GM12878 (cell line): ENCODE measurements around the gene VDR. TPM values are rescaled to one million over a fixed set of nuclear protein-coding genes. Genes with fewer than 3 reads are reported as not detected.

ENCODE experiments used
- ATAC-seq: fragments of 200-7000 bp; cut with Tn5 transposase; 3 replicates; pipeline ENCODE4 v1.9.1; 2020; ENCODE audit warnings: mild to moderate bottlenecking, moderate library complexity
- BruUV-seq: library from RNA; stranded (reverse); fragments of 400-500 nt; replicated peaks from 2 replicates; lab custom pipeline; 2021; lab: Mats Ljungman, UMichigan
- CTCF ChIA-PET: fragments of 300-600 bp; sonication (Branson Sonifier 250); formaldehyde crosslinking; extraction: SDS; loops from one replicate; lab custom pipeline; 2021; ENCODE audit warnings: inconsistent platforms; lab: Yijun Ruan, JAX
- POLR2A ChIA-PET: fragments of 350-600 bp; formaldehyde crosslinking; extraction: SDS; loops from one replicate; lab custom pipeline; 2021; ENCODE audit warnings: inconsistent platforms; lab: Charles Lee
- RAD21 ChIA-PET: fragments of 300-600 bp; sonication (Branson Sonifier 250); formaldehyde crosslinking; loops from one replicate; lab custom pipeline; 2023; ENCODE audit warnings: antibody characterized with exemption; ENCODE audit not compliant: unreplicated experiment; lab: Charles Lee
- SMC1A ChIA-PET: fragments of 300-600 bp; sonication (Branson Sonifier 250); formaldehyde crosslinking; loops from one replicate; lab custom pipeline; 2023; ENCODE audit not compliant: unreplicated experiment, uncharacterized antibody; lab: Charles Lee
- DNase-seq: peaks from one replicate; pipeline ENCODE4 v3.0.0-alpha.2; 2011; ENCODE audit warnings: low read depth, low spot score
- FAIRE-seq: peaks from 3 replicates; lab custom pipeline; 2011; peaks lifted over from hg19 to GRCh38; lab: Jason Lieb, UNC
- H2AFZ ChIP-seq: 2 replicates; pipeline ENCODE4 v1.6.0; 2011; ENCODE audit warnings: low read depth, low read length, control low read depth; ENCODE audit not compliant: control insufficient read depth
- H3K27ac ChIP-seq: 2 replicates; pipeline ENCODE4 v1.5.1; 2011; ENCODE audit warnings: control low read depth; ENCODE audit not compliant: control insufficient read depth, insufficient read depth
- H3K27me3 ChIP-seq, 2 experiments: replicated peaks in 1 of 2; 2 replicates each; pipeline versions ENCODE4 v1.6.0 to v1.6.1; 2011; ENCODE audit warnings: low read length in 1 of 2; ENCODE audit not compliant: control insufficient read depth in 2 of 2, insufficient read depth in 2 of 2
- H3K36me3 ChIP-seq, 2 experiments: 2 replicates each; pipeline ENCODE4 v1.5.1; 2011; ENCODE audit warnings: low read length in 1 of 2; ENCODE audit not compliant: control insufficient read depth in 2 of 2, insufficient read depth in 2 of 2
- H3K4me1 ChIP-seq: 2 replicates; pipeline ENCODE4 v1.6.1; 2011; ENCODE audit warnings: mild to moderate bottlenecking, low read length, moderate library complexity, mixed read lengths; ENCODE audit not compliant: control insufficient read depth, insufficient read depth
- H3K4me2 ChIP-seq: 2 replicates; pipeline ENCODE4 v1.6.0; 2011; ENCODE audit warnings: control low read depth; ENCODE audit not compliant: control insufficient read depth, insufficient read depth
- H3K4me3 ChIP-seq: fragments of 200-600 bp; sonication (generic); 2 replicates; pipeline ENCODE4 v1.5.1; 2016
- H3K79me2 ChIP-seq: 2 replicates; pipeline ENCODE4 v1.6.0; 2011; ENCODE audit warnings: low read length; ENCODE audit not compliant: control insufficient read depth, insufficient read depth
- H3K9ac ChIP-seq: 2 replicates; pipeline ENCODE4 v1.8.0; 2011; ENCODE audit warnings: low read length, control low read depth, mixed read lengths; ENCODE audit not compliant: control insufficient read depth, insufficient read depth
- H3K9me3 ChIP-seq: replicated peaks from 3 replicates; pipeline ENCODE4 v1.5.1; 2011; ENCODE audit warnings: mild to moderate bottlenecking, low read length; ENCODE audit not compliant: control insufficient read depth, insufficient read depth
- H4K20me1 ChIP-seq: 2 replicates; pipeline ENCODE4 v1.6.0; 2011; ENCODE audit not compliant: control insufficient read depth, insufficient read depth
- BCL11A ChIP-seq: IDR thresholded peaks from 2 replicates; pipeline ENCODE4 v1.6.1; 2011; ENCODE audit warnings: low read depth, low read length
- ETV6 ChIP-seq, 2 experiments: fragments of 450-650 bp in 1 of 2; IDR thresholded peaks in 1 of 2; conservative IDR thresholded peaks in 1 of 2; 2 replicates each; pipeline ENCODE4 v1.6.1; 2014; ENCODE audit warnings: antibody characterized with exemption in 1 of 2, borderline replicate concordance in 1 of 2, low read depth in 1 of 2, mild to moderate bottlenecking in 1 of 2, moderate library complexity in 1 of 2
- FOXK2 ChIP-seq: fragments of 450-650 bp; IDR thresholded peaks from 2 replicates; pipeline ENCODE4 v1.6.1; 2017; ENCODE audit warnings: mild to moderate bottlenecking, moderate library complexity
- JUNB ChIP-seq: IDR thresholded peaks from 2 replicates; pipeline ENCODE4 v1.6.1; 2016; ENCODE audit warnings: antibody characterized with exemption, mild to moderate bottlenecking
- RFX5 ChIP-seq: IDR thresholded peaks from 2 replicates; pipeline ENCODE4 v1.6.1; 2011; ENCODE audit warnings: low read depth, low read length, improper control_type of control experiment
- WGBS: methylation state at CpG from one replicate; pipeline ENCODE4 v1.1.6; 2016; ENCODE audit warnings: low lambda C conversion rate; ENCODE audit not compliant: insufficient replicate concordance, insufficient coverage; ENCODE audit errors: missing lambda C conversion rate; 5-methylcytosine and 5-hydroxymethylcytosine counted together
- in situ Hi-C: fragments of 300-500 bp; cut with MboI; formaldehyde crosslinking; loops from 9 replicates; pipeline ENCODE4 v1.14.3; 2018; ENCODE audit warnings: mixed read lengths
- intact Hi-C: fragments of 100-400 bp; cut with micrococcal nuclease; formaldehyde crosslinking; loops from one replicate; pipeline ENCODE4 v1.14.2; 2022; ENCODE audit not compliant: unreplicated experiment
- polyA plus RNA-seq, 11 experiments: library from polyadenylated mRNA; depleted of rRNA in 4 of 11; unstranded in 6 of 11; stranded (reverse) in 5 of 11; fragments of >200 nt; fragmentation: Nextera tagmentation in 4 of 11; fragmentation: Illumina TruSeq in 1 of 11; extraction: Ambion mirVana in 4 of 11; extraction: Trizol in 1 of 11; gene quantifications; 1 replicate in 1 of 11; 2 replicates in 10 of 11; pipeline versions ENCODE4 v1.2.1 to v1.2.3, GENCODE V29; 2011 to 2016; ENCODE audit warnings: inconsistent platforms in 2 of 11, missing spikeins in 2 of 11, low read depth in 1 of 11
- total RNA-seq, 4 experiments: library from RNA; depleted of rRNA in 3 of 4; stranded (reverse); fragments of >200 nt in 3 of 4; fragmentation: Illumina TruSeq in 1 of 4; extraction: Trizol in 1 of 4; gene quantifications; 2 replicates each; pipeline versions ENCODE4 v1.2.1 to v1.2.3, GENCODE V29; 2013 to 2021
- TF ChIP-seq, protein P1 (sequence below): IDR thresholded peaks from 2 replicates; pipeline ENCODE4 v1.6.1; 2012; ENCODE audit warnings: low read depth, low read length, improper control_type of control experiment
- TF ChIP-seq, protein P2 (sequence below): fragments of 450-650 bp; formaldehyde crosslinking; IDR thresholded peaks from 2 replicates; pipeline ENCODE4 v1.4.0; 2022; ENCODE audit warnings: mild to moderate bottlenecking, moderate library complexity

Gene VDR
- total and polyA plus RNA-seq, 10 of the 15 experiments (the other 5 are each of a cell fraction or from before 2014, with no cell fraction given) = 0.27 to 7.9 (median 3.0) TPM

- Histone ChIP-seq H3K9ac (no peak overlapping the region), H3K79me2 (no peaks in the 10 kb centered on the region), H3K4me2 (no peak overlapping the region), H2AFZ (no peak overlapping the region), H3K9me3 (no peaks in the 10 kb centered on the region), H4K20me1 (no peaks in the 10 kb centered on the region), H3K4me1 (no peaks in the 10 kb centered on the region), H3K4me3 (no peak overlapping the region), H3K27me3 (peaks cover 5 to 7% of the 10 kb centered on the region in 2 experiments; a peak in 2 of 4 replicates), H3K36me3 (no peaks in the 10 kb centered on the region), H3K27ac (no peak overlapping the region)
- WGBS = 0% methylated on average over 4 of the region's 4 CpGs
- no peak for FAIRE-seq
- ChIA-PET RAD21 (no interaction called here), SMC1A (interaction anchor here (1.4 kb wide), 1 partner anchor 61 kb away, joined by 3 read pairs; no protein-coding TSS in a partner anchor), POLR2A (no interaction called here), CTCF (interaction anchor here (0.9 kb wide), 1 partner anchor 30 kb away, joined by 3 read pairs; no protein-coding TSS in a partner anchor)
- intact Hi-C loops = no loop called here
- TF ChIP-seq BCL11A (no peak), RFX5 (no peak), ETV6 (conservative IDR thresholded peaks at IDR 0.05 in 1 of 2, IDR thresholded peaks at IDR 0.05 in 1 of 2; ENCODE audit: borderline replicate concordance in 1 of 2, low read depth in 1 of 2) (no peak), JUNB (no peak), FOXK2 (no peak)
- TF ChIP-seq, protein P1, sequence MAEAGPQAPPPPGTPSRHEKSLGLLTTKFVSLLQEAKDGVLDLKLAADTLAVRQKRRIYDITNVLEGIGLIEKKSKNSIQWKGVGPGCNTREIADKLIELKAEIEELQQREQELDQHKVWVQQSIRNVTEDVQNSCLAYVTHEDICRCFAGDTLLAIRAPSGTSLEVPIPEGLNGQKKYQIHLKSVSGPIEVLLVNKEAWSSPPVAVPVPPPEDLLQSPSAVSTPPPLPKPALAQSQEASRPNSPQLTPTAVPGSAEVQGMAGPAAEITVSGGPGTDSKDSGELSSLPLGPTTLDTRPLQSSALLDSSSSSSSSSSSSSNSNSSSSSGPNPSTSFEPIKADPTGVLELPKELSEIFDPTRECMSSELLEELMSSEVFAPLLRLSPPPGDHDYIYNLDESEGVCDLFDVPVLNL = no peak
- TF ChIP-seq, protein P2, sequence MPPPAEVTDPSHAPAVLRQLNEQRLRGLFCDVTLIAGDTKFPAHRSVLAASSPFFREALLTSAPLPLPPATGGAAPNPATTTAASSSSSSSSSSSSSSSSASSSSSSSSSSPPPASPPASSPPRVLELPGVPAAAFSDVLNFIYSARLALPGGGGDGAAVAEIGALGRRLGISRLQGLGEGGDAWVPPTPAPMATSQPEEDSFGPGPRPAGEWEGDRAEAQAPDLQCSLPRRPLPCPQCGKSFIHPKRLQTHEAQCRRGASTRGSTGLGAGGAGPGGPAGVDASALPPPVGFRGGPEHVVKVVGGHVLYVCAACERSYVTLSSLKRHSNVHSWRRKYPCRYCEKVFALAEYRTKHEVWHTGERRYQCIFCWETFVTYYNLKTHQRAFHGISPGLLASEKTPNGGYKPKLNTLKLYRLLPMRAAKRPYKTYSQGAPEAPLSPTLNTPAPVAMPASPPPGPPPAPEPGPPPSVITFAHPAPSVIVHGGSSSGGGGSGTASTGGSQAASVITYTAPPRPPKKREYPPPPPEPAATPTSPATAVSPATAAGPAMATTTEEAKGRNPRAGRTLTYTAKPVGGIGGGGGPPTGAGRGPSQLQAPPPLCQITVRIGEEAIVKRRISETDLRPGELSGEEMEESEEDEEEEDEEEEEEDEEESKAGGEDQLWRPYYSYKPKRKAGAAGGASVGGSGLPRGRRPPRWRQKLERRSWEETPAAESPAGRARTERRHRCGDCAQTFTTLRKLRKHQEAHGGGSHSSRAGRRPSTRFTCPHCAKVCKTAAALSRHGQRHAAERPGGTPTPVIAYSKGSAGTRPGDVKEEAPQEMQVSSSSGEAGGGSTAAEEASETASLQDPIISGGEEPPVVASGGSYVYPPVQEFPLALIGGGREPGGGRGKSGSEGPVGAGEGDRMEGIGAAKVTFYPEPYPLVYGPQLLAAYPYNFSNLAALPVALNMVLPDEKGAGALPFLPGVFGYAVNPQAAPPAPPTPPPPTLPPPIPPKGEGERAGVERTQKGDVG (CRISPR knock-in tag) = no peak
- in situ Hi-C loops = no loop called here
- ATAC-seq = no peak
- BruUV-seq = no TSS peak
- DNase-seq = no peak
Observed at GRCh38 chr12:47909839-47910465, 5.2 kb upstream of the VDR start.
